Prostate gland (tissue), 2 donors: ENCODE results near the gene NDST1.

Experiments
- POLR2A ChIP-seq: fragments of 450-650 bp; IDR thresholded peaks from one replicate; pipeline ENCODE4 v1.6.1; 2016; ENCODE audit warnings: antibody characterized with exemption, mild to moderate bottlenecking
- TF ChIP-seq, protein P1 (sequence below), 4 experiments: fragments of 200-600 bp in 2 of 4; fragments of 450-650 bp in 2 of 4; sonication (generic) in 2 of 4; IDR thresholded peaks; 1 replicate in 3 of 4; 2 replicates in 1 of 4; pipeline ENCODE4 v1.5.1; 2016 to 2019; ENCODE audit warnings: antibody characterized with exemption in 4 of 4, mild to moderate bottlenecking in 2 of 4, moderate library complexity in 2 of 4

DNA sequence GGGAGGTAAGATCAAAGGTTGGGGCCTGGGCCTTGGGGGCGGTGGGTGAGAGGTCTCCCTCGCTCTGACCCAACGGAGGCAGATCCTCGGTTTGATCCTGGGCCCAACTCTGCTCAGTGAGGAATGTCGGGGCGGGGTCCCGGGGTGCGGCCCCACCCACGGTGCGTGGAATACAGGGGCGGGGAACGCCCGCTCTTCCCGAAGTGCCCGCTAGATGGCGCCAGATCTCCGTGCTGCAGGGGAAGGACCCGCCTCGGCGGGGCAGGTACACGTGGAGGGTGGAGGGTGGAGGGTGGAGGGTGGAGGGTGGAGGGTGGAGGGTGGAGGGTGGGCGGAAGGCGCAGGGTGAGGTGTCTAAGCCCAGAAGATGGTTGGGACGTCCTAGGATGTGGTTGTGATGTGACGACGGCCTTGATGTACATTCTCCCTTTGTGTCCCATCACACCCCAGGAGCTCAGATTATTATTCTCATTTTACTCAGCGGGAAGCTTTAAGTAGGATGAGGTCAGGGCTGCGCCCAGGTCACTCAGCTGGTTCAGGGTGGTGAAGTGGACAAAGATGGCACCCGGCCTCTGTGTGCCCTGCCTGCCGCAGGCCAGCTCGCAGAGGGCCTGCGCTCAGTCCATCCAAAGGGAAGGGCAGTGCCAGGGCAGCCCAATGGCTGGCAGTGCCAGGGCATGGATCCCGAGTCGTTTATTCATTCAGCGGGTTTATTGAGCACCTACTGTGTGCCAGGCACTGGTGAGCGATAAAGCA, 49.0 kb upstream of the NDST1 start:
- TF ChIP-seq, protein P1, sequence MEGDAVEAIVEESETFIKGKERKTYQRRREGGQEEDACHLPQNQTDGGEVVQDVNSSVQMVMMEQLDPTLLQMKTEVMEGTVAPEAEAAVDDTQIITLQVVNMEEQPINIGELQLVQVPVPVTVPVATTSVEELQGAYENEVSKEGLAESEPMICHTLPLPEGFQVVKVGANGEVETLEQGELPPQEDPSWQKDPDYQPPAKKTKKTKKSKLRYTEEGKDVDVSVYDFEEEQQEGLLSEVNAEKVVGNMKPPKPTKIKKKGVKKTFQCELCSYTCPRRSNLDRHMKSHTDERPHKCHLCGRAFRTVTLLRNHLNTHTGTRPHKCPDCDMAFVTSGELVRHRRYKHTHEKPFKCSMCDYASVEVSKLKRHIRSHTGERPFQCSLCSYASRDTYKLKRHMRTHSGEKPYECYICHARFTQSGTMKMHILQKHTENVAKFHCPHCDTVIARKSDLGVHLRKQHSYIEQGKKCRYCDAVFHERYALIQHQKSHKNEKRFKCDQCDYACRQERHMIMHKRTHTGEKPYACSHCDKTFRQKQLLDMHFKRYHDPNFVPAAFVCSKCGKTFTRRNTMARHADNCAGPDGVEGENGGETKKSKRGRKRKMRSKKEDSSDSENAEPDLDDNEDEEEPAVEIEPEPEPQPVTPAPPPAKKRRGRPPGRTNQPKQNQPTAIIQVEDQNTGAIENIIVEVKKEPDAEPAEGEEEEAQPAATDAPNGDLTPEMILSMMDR (IDR thresholded peaks at IDR 0.05) = peak; percentile 83 to 90 (median 88)
- TF ChIP-seq POLR2A = no peak
